GM12878 (cell line): ENCODE results near the gene COPS6. TPM values are rescaled to one million over a fixed set of nuclear protein-coding genes. Genes with fewer than 3 reads are reported as not detected.

Experiments
- BACH1 ChIP-seq: fragments of 450-650 bp; IDR thresholded peaks from 2 replicates; pipeline ENCODE4 v1.6.1; 2017; ENCODE audit warnings: mild to moderate bottlenecking, borderline replicate concordance
- KLF5 ChIP-seq: fragments of 450-650 bp; IDR thresholded peaks from 2 replicates; pipeline ENCODE4 v1.6.1; 2014; ENCODE audit warnings: mild to moderate bottlenecking; ENCODE audit not compliant: partially characterized antibody
- POLR2A ChIP-seq: IDR thresholded peaks from 2 replicates; pipeline ENCODE4 v1.6.1; 2011; ENCODE audit warnings: low read depth, mild to moderate bottlenecking, low read length
- RB1 ChIP-seq: fragments of 450-650 bp; formaldehyde crosslinking; IDR thresholded peaks from 2 replicates; pipeline ENCODE4 v1.6.1; 2017; ENCODE audit warnings: mild to moderate bottlenecking, borderline replicate concordance
- RBBP5 ChIP-seq: fragments of 200-600 bp; sonication (generic); conservative IDR thresholded peaks from 2 replicates; pipeline ENCODE4 v1.6.1; 2016
- STAT3 ChIP-seq: IDR thresholded peaks from 2 replicates; pipeline ENCODE4 v1.6.1; 2011; ENCODE audit warnings: low read depth, low read length, improper control_type of control experiment
- ZBTB4 ChIP-seq: fragments of 450-650 bp; formaldehyde crosslinking; IDR thresholded peaks from 2 replicates; pipeline ENCODE4 v1.4.0; 2022; ENCODE audit warnings: mild to moderate bottlenecking, moderate library complexity
- ZBTB40 ChIP-seq: fragments of 450-650 bp; IDR thresholded peaks from 2 replicates; pipeline ENCODE4 v1.6.1; 2016; ENCODE audit warnings: mild to moderate bottlenecking, moderate library complexity, borderline replicate concordance
- ZNF687 ChIP-seq: fragments of 450-650 bp; IDR thresholded peaks from 2 replicates; pipeline ENCODE4 v1.6.1; 2017; ENCODE audit warnings: mild to moderate bottlenecking, moderate library complexity
- ZSCAN29 ChIP-seq: fragments of 450-650 bp; IDR thresholded peaks from 2 replicates; pipeline ENCODE4 v1.6.1; 2017; ENCODE audit warnings: mild to moderate bottlenecking, moderate library complexity
- polyA plus RNA-seq, 11 experiments: library from polyadenylated mRNA; depleted of rRNA in 4 of 11; unstranded in 6 of 11; stranded (reverse) in 5 of 11; fragments of >200 nt; fragmentation: Nextera tagmentation in 4 of 11; fragmentation: Illumina TruSeq in 1 of 11; extraction: Ambion mirVana in 4 of 11; extraction: Trizol in 1 of 11; gene quantifications; 1 replicate in 1 of 11; 2 replicates in 10 of 11; pipeline versions ENCODE4 v1.2.1 to v1.2.3, GENCODE V29; 2011 to 2016; ENCODE audit warnings: inconsistent platforms in 2 of 11, missing spikeins in 2 of 11, low read depth in 1 of 11
- total RNA-seq, 4 experiments: library from RNA; depleted of rRNA in 3 of 4; stranded (reverse); fragments of >200 nt in 3 of 4; fragmentation: Illumina TruSeq in 1 of 4; extraction: Trizol in 1 of 4; gene quantifications; 2 replicates each; pipeline versions ENCODE4 v1.2.1 to v1.2.3, GENCODE V29; 2013 to 2021

Gene COPS6
- total and polyA plus RNA-seq, 10 of the 15 experiments (the other 5 are each of a cell fraction or from before 2014, with no cell fraction given) = 28.5 to 182 (median 81.5) TPM

- TF ChIP-seq ZNF687 = no peak
- TF ChIP-seq STAT3 = no peak
- no peak for TF ChIP-seq ZBTB4
- TF ChIP-seq RBBP5 = no peak
- TF ChIP-seq BACH1 = no peak
- no peak for TF ChIP-seq ZBTB40
- TF ChIP-seq RB1 = no peak
- TF ChIP-seq KLF5 = no peak
- TF ChIP-seq POLR2A = no peak
- TF ChIP-seq ZSCAN29 = no peak
These were observed 23.1 kb downstream of the COPS6 start (continued) for GRCh38 chr7:100111914-100112313.
